ENCODE data around the gene ZBED1.
"Not testable (repeated sequence)": the region's sequence is repeated elsewhere in the genome, so short reads cannot be mapped to it uniquely, and the experiment has no call there.

Gene ZBED1

GRCh38 chrX:2479420-2479780 lies 21.4 kb downstream of the ZBED1 start:
- Histone ChIP-seq H3K4me3 (ENCODE audit: low read depth, low read length, poor library complexity, severe bottlenecking) (no peak overlapping the region), H2AFZ (ENCODE audit: low read length) (no peak overlapping the region), H3K36me3 (ENCODE audit: insufficient read depth, low read length) (peaks cover 20% of the 10 kb centered on the region), H3K27ac (ENCODE audit: low read depth, low read length, poor library complexity, severe bottlenecking) (no peak overlapping the region), H3K9ac (ENCODE audit: low read length) (no peak overlapping the region), H3K9me2 (ENCODE audit: low read depth, low read length) (no peaks in the 10 kb centered on the region), H3K27me3 (ENCODE audit: insufficient read depth, low read length) (no peaks in the 10 kb centered on the region), H3F3A (ENCODE audit: insufficient read depth, low read length) (no peaks in the 10 kb centered on the region), H3K4me1 (ENCODE audit: insufficient read depth, low read length, severe bottlenecking) (no peaks in the 10 kb centered on the region), H4K20me1 (ENCODE audit: insufficient read depth, low read length) (no peaks in the 10 kb centered on the region), H3K4me2 (ENCODE audit: low read length) (no peak overlapping the region), H3K9me3 (ENCODE audit: low read length) (no peaks in the 10 kb centered on the region), H3K79me2 (ENCODE audit: insufficient read depth, low read length) (peaks cover 25% of the 10 kb centered on the region)
- no peak for TF ChIP-seq EZH2 (IDR thresholded peaks at IDR 0.05; ENCODE audit: borderline replicate concordance, low read length)
- TF ChIP-seq, protein P1, sequence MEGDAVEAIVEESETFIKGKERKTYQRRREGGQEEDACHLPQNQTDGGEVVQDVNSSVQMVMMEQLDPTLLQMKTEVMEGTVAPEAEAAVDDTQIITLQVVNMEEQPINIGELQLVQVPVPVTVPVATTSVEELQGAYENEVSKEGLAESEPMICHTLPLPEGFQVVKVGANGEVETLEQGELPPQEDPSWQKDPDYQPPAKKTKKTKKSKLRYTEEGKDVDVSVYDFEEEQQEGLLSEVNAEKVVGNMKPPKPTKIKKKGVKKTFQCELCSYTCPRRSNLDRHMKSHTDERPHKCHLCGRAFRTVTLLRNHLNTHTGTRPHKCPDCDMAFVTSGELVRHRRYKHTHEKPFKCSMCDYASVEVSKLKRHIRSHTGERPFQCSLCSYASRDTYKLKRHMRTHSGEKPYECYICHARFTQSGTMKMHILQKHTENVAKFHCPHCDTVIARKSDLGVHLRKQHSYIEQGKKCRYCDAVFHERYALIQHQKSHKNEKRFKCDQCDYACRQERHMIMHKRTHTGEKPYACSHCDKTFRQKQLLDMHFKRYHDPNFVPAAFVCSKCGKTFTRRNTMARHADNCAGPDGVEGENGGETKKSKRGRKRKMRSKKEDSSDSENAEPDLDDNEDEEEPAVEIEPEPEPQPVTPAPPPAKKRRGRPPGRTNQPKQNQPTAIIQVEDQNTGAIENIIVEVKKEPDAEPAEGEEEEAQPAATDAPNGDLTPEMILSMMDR (IDR thresholded peaks at IDR 0.05; ENCODE audit: low read length) = no peak

DNA sequence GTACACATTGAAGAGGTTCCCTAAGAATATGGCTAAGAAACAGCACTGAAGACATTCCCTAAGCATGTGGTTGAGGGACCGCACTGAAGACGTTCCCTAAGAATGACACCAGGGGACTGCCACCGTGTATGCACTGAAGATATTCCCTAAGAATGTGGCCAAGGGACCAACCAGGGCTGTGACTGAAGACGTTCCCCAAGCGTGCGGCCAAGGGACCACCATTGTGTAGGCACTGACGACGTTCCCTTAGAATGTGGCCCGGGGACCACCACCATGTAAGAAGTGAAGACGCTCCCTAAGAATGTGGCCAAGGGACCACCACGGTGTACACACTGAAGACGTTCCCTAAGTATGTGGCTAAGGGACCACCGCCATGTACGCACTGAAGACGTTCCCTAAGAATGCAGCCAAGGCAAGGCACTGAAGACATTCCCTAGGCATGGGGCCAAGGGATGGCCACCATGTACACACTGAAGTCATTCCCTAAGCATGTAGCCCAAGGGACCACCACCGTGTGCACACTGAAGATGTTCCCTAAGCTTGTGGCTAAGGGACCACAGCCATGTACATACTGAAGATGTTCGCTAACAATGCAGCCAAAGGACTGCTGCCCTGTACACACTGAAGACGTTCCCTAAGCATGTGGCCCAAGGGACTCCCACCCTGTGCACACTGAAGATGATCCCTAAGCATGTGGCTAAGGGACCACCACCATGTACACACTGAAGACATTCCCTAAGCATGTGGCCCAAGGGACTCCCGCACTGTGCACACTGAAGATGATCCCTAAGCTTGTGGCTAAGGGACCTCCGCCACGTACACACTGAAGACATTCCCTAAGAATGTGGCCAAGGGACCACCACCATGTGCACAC lies 22.0 kb downstream of the ZBED1 start:
- no peaks in the 10 kb centered on the region for H3K4me1 ChIP-seq (ENCODE audit: insufficient read depth, low read length, severe bottlenecking)
- no peak overlapping the region for H3K4me3 ChIP-seq (ENCODE audit: low read depth, low read length, poor library complexity, severe bottlenecking)
- H3K9ac ChIP-seq (ENCODE audit: low read length) = no peak overlapping the region
- no peaks in the 10 kb centered on the region for H4K20me1 ChIP-seq (ENCODE audit: insufficient read depth, low read length)
- H3K36me3 ChIP-seq (ENCODE audit: insufficient read depth, low read length) = peaks cover 16% of the 10 kb centered on the region; the same call in 1 of the 2 replicates
- H3K4me2 ChIP-seq (ENCODE audit: low read length) = no peak overlapping the region
- no peaks in the 10 kb centered on the region for H3K9me2 ChIP-seq (ENCODE audit: low read depth, low read length)
- H3K79me2 ChIP-seq (ENCODE audit: insufficient read depth, low read length) = peaks cover 25% of the 10 kb centered on the region
- no peaks in the 10 kb centered on the region for H3K27me3 ChIP-seq (ENCODE audit: insufficient read depth, low read length)
- H3K9me3 ChIP-seq (ENCODE audit: low read length) = no peaks in the 10 kb centered on the region
- no peak overlapping the region for H3K27ac ChIP-seq (ENCODE audit: low read depth, low read length, poor library complexity, severe bottlenecking)
- no peaks in the 10 kb centered on the region for H3F3A ChIP-seq (ENCODE audit: insufficient read depth, low read length)
- no peak overlapping the region for H2AFZ ChIP-seq (ENCODE audit: low read length)
- no peak for TF ChIP-seq EZH2 (IDR thresholded peaks at IDR 0.05; ENCODE audit: borderline replicate concordance, low read length)
- TF ChIP-seq, protein P1 (IDR thresholded peaks at IDR 0.05; ENCODE audit: low read length) = no peak

- not testable (repeated sequence) for H3K9me2 ChIP-seq (ENCODE audit: low read depth, low read length); H3K4me3 ChIP-seq (ENCODE audit: low read depth, low read length, poor library complexity, severe bottlenecking); H2AFZ ChIP-seq (ENCODE audit: low read length); H3K9me3 ChIP-seq (ENCODE audit: low read length); H3K9ac ChIP-seq (ENCODE audit: low read length); H4K20me1 ChIP-seq (ENCODE audit: insufficient read depth, low read length); H3K4me2 ChIP-seq (ENCODE audit: low read length); H3F3A ChIP-seq (ENCODE audit: insufficient read depth, low read length); H3K4me1 ChIP-seq (ENCODE audit: insufficient read depth, low read length, severe bottlenecking); H3K27me3 ChIP-seq (ENCODE audit: insufficient read depth, low read length); H3K27ac ChIP-seq (ENCODE audit: low read depth, low read length, poor library complexity, severe bottlenecking)
- Histone ChIP-seq H3K36me3 (ENCODE audit: insufficient read depth, low read length) (peaks cover 13% of the 10 kb centered on the region; the same call in 1 of the 2 replicates), H3K79me2 (ENCODE audit: insufficient read depth, low read length) (peaks cover 25% of the 10 kb centered on the region)
Measured at GRCh38 chrX:2477313-2477712, 23.5 kb downstream of the ZBED1 start.

All from OCI-LY1 (cell line).